Body of pancreas (tissue), 4 donors: Measurements from ENCODE around the gene PSMD6. TPM values are rescaled to one million over a fixed set of nuclear protein-coding genes. Genes with fewer than 3 reads are reported as not detected.

Experiments used
- ATAC-seq: fragments of 150-250 bp; one replicate; pipeline ENCODE4 v1.9.1; 2016
- DNase-seq, 4 donors: peaks; one replicate each; pipeline ENCODE4 v3.0.0-alpha.2; 2019
- H3K27ac ChIP-seq, 4 donors: fragments of 200-600 bp; sonication (generic); 1 replicate in 3 of 4; 2 replicates in 1 of 4; pipeline versions ENCODE4 v1.5.1 to v1.6.1; 2016 to 2019; ENCODE audit warnings: mild to moderate bottlenecking in 1 of 4, mixed read lengths in 1 of 4, moderate library complexity in 1 of 4
- H3K27me3 ChIP-seq, 2 donors: fragments of 200-600 bp; sonication (generic); one replicate each; pipeline ENCODE4 v1.6.0; 2016; ENCODE audit warnings: mild to moderate bottlenecking in 1 of 2
- H3K36me3 ChIP-seq, 2 donors: fragments of 200-600 bp; sonication (generic); replicated peaks in 1 of 2; 2 replicates each; pipeline ENCODE4 v1.5.1; 2016; ENCODE audit warnings: low read depth in 2 of 2; ENCODE audit not compliant: insufficient read depth in 1 of 2
- H3K4me1 ChIP-seq: fragments of 200-600 bp; sonication (generic); one replicate; pipeline ENCODE4 v1.6.0; 2016
- H3K4me3 ChIP-seq, 2 donors: fragments of 200-600 bp; sonication (generic); 1 replicate in 1 of 2; 2 replicates in 1 of 2; pipeline ENCODE4 v1.5.1; 2016 to 2019
- H3K9me3 ChIP-seq, 3 donors: fragments of 200-600 bp; sonication (generic); 1 replicate in 2 of 3; 2 replicates in 1 of 3; pipeline ENCODE4 v1.5.1; 2016
- POLR2A ChIP-seq, 3 donors: fragments of 450-650 bp; IDR thresholded peaks; one replicate each; pipeline ENCODE4 v1.6.1; 2016; ENCODE audit warnings: antibody characterized with exemption in 3 of 3, mild to moderate bottlenecking in 2 of 3
- WGBS, 2 donors: methylation state at CpG; one replicate each; pipeline ENCODE4 v1.1.5; 2017; 5-methylcytosine and 5-hydroxymethylcytosine counted together
- intact Hi-C: fragments of 100-400 bp; cut with DNase I; formaldehyde crosslinking; loops from one replicate; pipeline ENCODE4 v1.15.1; 2023
- small RNA-seq: library from RNA; depleted of rRNA; stranded (forward); fragments of <200 nt; gene quantifications from one replicate; pipeline ENCODE3, GENCODE V24; 2016
- total RNA-seq, 2 donors: library from RNA; depleted of rRNA; stranded (reverse); fragments of >200 nt; gene quantifications; one replicate each; pipeline ENCODE4 v1.1.0, GENCODE V29; 2016
- TF ChIP-seq, protein P1 (sequence below), 7 experiments: fragments of 450-650 bp in 4 of 7; fragments of 200-600 bp in 3 of 7; sonication (generic) in 3 of 7; IDR thresholded peaks; one replicate each; pipeline ENCODE4 v1.5.1; 2016 to 2019; ENCODE audit warnings: antibody characterized with exemption in 7 of 7

Gene PSMD6
- total RNA-seq, 2 donors from 2014 or later, result 88.7 to 98.3 TPM

GRCh38 chr3:63964681-63965485 lies 58.4 kb downstream of the PSMD6 start:
- no peak for DNase-seq
- Histone ChIP-seq H3K9me3 (no peaks in the 10 kb centered on the region), H3K36me3 (no peaks in the 10 kb centered on the region), H3K27me3 (no peaks in the 10 kb centered on the region), H3K4me1 (peaks cover 79% of the 10 kb centered on the region), H3K4me3 (no peak overlapping the region), H3K27ac (peak overlapping the region; percentile 23 to 90 (median 64))
- TF ChIP-seq, protein P1, sequence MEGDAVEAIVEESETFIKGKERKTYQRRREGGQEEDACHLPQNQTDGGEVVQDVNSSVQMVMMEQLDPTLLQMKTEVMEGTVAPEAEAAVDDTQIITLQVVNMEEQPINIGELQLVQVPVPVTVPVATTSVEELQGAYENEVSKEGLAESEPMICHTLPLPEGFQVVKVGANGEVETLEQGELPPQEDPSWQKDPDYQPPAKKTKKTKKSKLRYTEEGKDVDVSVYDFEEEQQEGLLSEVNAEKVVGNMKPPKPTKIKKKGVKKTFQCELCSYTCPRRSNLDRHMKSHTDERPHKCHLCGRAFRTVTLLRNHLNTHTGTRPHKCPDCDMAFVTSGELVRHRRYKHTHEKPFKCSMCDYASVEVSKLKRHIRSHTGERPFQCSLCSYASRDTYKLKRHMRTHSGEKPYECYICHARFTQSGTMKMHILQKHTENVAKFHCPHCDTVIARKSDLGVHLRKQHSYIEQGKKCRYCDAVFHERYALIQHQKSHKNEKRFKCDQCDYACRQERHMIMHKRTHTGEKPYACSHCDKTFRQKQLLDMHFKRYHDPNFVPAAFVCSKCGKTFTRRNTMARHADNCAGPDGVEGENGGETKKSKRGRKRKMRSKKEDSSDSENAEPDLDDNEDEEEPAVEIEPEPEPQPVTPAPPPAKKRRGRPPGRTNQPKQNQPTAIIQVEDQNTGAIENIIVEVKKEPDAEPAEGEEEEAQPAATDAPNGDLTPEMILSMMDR (IDR thresholded peaks at IDR 0.05), result no peak
- no peak for TF ChIP-seq POLR2A (IDR thresholded peaks at IDR 0.05)
- intact Hi-C loops, result no loop called here
- WGBS, 2 donors, result 24 to 30% methylated on average over 6 of the region's 6 CpGs
- no peak for ATAC-seq

- H3K27ac ChIP-seq, result peak overlapping the region in 2 of 4 donors; percentile 51 to 90
- H3K4me3 ChIP-seq, result no peak overlapping the region
- H3K9me3 ChIP-seq, result no peaks in the 10 kb centered on the region
- no peak for ATAC-seq
- no peak for TF ChIP-seq POLR2A (IDR thresholded peaks at IDR 0.05)
- no peaks in the 10 kb centered on the region for H3K36me3 ChIP-seq
- 81 to 87% methylated on average over 1 of the region's 1 CpG for WGBS, 2 donors
- no peaks in the 10 kb centered on the region for H3K27me3 ChIP-seq
- peaks cover 77% of the 10 kb centered on the region for H3K4me1 ChIP-seq
- no peak for DNase-seq
- intact Hi-C loops, result no loop called here
Measured at GRCh38 chr3:63963496-63963895, 59.8 kb downstream of the PSMD6 start.

DNA sequence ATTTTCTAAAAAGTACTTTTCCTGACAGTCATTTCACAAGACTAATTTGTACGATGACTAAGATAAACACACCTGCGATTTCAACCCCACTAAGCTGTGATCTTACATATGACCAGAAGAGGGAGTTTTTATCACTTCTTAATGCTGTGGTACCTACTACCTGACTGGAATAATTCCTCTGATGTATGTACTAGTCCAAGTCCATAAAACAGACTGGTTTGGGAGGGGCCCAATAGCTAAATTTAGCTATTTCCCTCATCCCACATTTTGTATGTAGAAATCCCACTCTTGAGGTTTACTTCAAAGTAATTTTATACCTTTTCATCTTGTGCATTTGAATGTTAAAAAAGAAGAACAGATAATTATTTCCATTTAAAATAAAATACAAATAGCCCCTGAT lies 61.4 kb downstream of the PSMD6 start:
- no peaks in the 10 kb centered on the region for H3K27me3 ChIP-seq
- intact Hi-C loops, result no loop called here
- TF ChIP-seq, protein P1 (IDR thresholded peaks at IDR 0.05), result peak; percentile 50 to 88 (median 73)
- TF ChIP-seq POLR2A (IDR thresholded peaks at IDR 0.05), result no peak
- peak overlapping the region in 1 of 4 donors; percentile 76 for H3K27ac ChIP-seq
- no peak overlapping the region for H3K4me3 ChIP-seq
- DNase-seq (peak in 1 of 4 donors; percentile 46), ATAC-seq (peak; percentile 83)
- no peaks in the 10 kb centered on the region for H3K9me3 ChIP-seq
- H3K36me3 ChIP-seq, result no peaks in the 10 kb centered on the region
- peaks cover 78% of the 10 kb centered on the region for H3K4me1 ChIP-seq
- 2 to 5% methylated on average over 2 of the region's 2 CpGs for WGBS, 2 donors

Small RNA genes within 50 kb of the gene (small RNA-seq; reads per million reads assigned to genes)
- not detected for gene RF00012

Other genes with a start within 250 kb of the PSMD6 start
- gene C3orf49, start 204.2 kb downstream of the PSMD6 start, total RNA-seq, result not detected
- 10 to 100 TPM; 26.0 to 47.0 TPM for gene THOC7, start 159.7 kb downstream of the PSMD6 start, total RNA-seq
- 10 to 100 TPM; 36.3 to 43.8 TPM for gene ATXN7, start 159.6 kb downstream of the PSMD6 start, total RNA-seq
- gene SCAANT1, start 111.1 kb downstream of the PSMD6 start, total RNA-seq, result not detected
- 10 to 100 TPM; 23.4 to 41.5 TPM for gene PRICKLE2, start 202.0 kb upstream of the PSMD6 start, total RNA-seq